ENCODE results near the gene COL4A2. TPM values are rescaled to one million over a fixed set of nuclear protein-coding genes. Genes with fewer than 3 reads are reported as not detected.

COL4A2 gene
- total RNA-seq, 4 donors from 2014 or later, result 75.1 to 322 (median 115) TPM

DNA sequence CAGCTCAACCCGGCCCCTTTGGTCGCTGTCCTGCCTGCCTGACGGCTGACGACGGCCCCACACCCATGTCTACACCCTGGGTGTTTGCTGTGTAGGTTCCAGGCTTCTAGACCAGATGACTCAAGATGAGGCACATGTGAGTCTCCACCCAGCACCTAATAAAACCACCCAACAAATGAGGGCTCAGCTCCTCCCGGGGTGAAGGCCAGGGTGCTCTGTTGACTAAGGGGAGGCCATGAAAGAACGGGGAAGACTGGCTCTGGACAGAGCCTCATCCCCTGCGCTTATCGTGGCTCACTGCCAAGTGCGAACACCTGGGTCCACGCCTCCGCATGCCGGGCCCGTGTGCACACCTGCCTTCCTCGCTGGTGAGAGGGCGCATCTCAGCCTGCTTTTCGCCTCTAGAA lies 39.6 kb downstream of the COL4A2 start:
- 30 to 73% methylated on average over 2 to 15 of the region's 17 CpGs for WGBS, 2 donors (ENCODE audit: low coverage in 1 of 2)
- in situ Hi-C loops (cut with MboI; ENCODE audit: low pct_ligation_motif_present in 1 of 4, low pct_unique_long_range_greater_than_20kb in 1 of 4, low sequenced_read_pairs in 3 of 4) (no loop called here), intact Hi-C loops (cut with DNase I; ENCODE audit: low total_unique reads) (no loop called here)

DNA sequence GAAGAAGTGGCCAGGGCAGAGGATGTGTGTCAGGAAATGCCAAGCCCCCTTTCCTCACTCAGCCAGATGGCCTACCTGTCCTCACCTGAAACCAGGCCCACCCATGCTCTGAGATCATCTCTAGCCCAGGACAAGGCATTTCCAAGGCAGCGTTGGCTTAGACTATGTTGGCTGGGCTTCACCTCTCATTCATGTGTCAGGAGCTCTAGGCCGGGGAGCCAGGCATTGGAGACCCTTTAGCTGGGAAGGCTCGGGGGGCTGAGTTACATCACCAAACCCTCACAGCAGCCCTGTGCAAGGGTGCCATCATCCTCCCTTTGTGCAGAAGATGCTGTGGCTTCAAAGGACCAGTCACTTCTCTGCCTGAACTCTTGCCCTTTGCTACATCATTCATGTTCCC lies 40.0 kb downstream of the COL4A2 start:
- Histone ChIP-seq H3K27me3 (no peaks in the 10 kb centered on the region), H3K4me1 (peaks cover 9 to 55% (median 26%) of the 10 kb centered on the region in 4 donors), H3K36me3 (no peaks in the 10 kb centered on the region), H3K27ac (peak overlapping the region; percentile 84 to 87 (median 86)), H3K9me3 (no peaks in the 10 kb centered on the region), H3K4me3 (no peak overlapping the region)
- in situ Hi-C loops (cut with MboI; ENCODE audit: low pct_ligation_motif_present in 1 of 4, low pct_unique_long_range_greater_than_20kb in 1 of 4, low sequenced_read_pairs in 3 of 4), result no loop called here
- no peak for DNase-seq
- 36% methylated on average over 3 of the region's 3 CpGs; no CpG with 5 or more reads in 1 of the 2 donors for WGBS, 2 donors (ENCODE audit: low coverage in 1 of 2)
- intact Hi-C loops (cut with DNase I; ENCODE audit: low total_unique reads), result no loop called here
- TF ChIP-seq POLR2AphosphoS5 (IDR thresholded peaks at IDR 0.05) (no peak), EP300 (IDR thresholded peaks at IDR 0.05; ENCODE audit: low read depth) (no peak), POLR2A (IDR thresholded peaks at IDR 0.05) (no peak)
- TF ChIP-seq, protein P1, sequence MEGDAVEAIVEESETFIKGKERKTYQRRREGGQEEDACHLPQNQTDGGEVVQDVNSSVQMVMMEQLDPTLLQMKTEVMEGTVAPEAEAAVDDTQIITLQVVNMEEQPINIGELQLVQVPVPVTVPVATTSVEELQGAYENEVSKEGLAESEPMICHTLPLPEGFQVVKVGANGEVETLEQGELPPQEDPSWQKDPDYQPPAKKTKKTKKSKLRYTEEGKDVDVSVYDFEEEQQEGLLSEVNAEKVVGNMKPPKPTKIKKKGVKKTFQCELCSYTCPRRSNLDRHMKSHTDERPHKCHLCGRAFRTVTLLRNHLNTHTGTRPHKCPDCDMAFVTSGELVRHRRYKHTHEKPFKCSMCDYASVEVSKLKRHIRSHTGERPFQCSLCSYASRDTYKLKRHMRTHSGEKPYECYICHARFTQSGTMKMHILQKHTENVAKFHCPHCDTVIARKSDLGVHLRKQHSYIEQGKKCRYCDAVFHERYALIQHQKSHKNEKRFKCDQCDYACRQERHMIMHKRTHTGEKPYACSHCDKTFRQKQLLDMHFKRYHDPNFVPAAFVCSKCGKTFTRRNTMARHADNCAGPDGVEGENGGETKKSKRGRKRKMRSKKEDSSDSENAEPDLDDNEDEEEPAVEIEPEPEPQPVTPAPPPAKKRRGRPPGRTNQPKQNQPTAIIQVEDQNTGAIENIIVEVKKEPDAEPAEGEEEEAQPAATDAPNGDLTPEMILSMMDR (IDR thresholded peaks at IDR 0.05), result no peak

More for the DNA sequence above, 39.6 kb downstream of the COL4A2 start:
- H3K36me3 ChIP-seq, result no peaks in the 10 kb centered on the region
- TF ChIP-seq, protein P1 (IDR thresholded peaks at IDR 0.05), result no peak
- TF ChIP-seq POLR2AphosphoS5 (IDR thresholded peaks at IDR 0.05) (peak in 2 of 3 donors; percentile 69 to 72), EP300 (IDR thresholded peaks at IDR 0.05; ENCODE audit: low read depth) (no peak), POLR2A (IDR thresholded peaks at IDR 0.05) (no peak)
- no peaks in the 10 kb centered on the region for H3K27me3 ChIP-seq
- no peak overlapping the region for H3K4me3 ChIP-seq
- peak; percentile 87 for DNase-seq
- no peaks in the 10 kb centered on the region for H3K9me3 ChIP-seq
- peak overlapping the region; percentile 84 to 87 (median 86) for H3K27ac ChIP-seq
- H3K4me1 ChIP-seq, result peaks cover 9 to 59% (median 27%) of the 10 kb centered on the region in 4 donors

DNA sequence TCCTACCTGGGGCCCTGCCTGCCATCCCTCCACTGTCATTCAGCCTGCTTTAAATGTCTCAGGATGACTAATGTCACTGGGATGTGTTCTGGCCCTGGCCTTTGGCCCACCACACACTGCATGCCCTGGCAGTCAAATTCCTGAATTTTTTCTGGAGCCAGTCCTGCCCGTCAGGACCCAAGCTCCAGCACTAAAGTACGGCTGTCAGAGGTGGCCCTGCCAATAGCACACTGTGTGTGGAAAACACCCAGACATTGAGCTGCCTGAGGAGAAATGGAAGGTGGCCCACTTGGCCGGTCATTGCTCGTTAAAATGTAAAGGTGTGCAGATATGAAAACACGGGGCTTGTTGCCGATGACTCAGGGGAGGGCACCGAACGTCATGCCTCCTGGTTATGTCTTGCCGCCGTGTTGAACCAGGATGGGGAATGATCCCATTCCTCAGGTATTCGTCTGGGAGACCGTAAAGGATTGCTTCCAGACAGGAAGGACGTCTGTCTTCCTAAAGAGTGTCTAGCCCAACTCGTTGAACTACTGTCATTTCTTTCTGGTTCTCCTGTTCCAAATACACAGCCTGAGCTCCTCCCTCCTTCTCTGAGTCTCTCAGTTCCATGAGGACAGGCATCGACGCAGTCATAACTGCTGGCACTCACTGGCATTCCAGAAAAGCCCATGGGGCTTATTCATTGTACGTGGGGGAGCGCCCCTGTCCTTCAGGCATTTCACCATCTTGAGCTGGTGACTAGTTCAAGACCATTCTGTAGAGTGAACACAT lies 40.6 kb downstream of the COL4A2 start:
- intact Hi-C loops (cut with DNase I; ENCODE audit: low total_unique reads), result no loop called here
- Histone ChIP-seq H3K36me3 (no peaks in the 10 kb centered on the region), H3K9me3 (no peaks in the 10 kb centered on the region), H3K4me3 (no peak overlapping the region), H3K4me1 (peaks cover 9 to 53% (median 28%) of the 10 kb centered on the region in 4 donors), H3K27me3 (no peaks in the 10 kb centered on the region), H3K27ac (peak overlapping the region; percentile 84 to 87 (median 86))
- TF ChIP-seq EP300 (IDR thresholded peaks at IDR 0.05; ENCODE audit: low read depth), result peak; percentile 10
- TF ChIP-seq POLR2A (IDR thresholded peaks at IDR 0.05), result no peak
- TF ChIP-seq POLR2AphosphoS5 (IDR thresholded peaks at IDR 0.05), result peak; percentile 29 to 57 (median 30)
- in situ Hi-C loops (cut with MboI; ENCODE audit: low pct_ligation_motif_present in 1 of 4, low pct_unique_long_range_greater_than_20kb in 1 of 4, low sequenced_read_pairs in 3 of 4), result no loop called here
- 71 to 90% methylated on average over 3 to 18 of the region's 18 CpGs for WGBS, 2 donors (ENCODE audit: low coverage in 1 of 2)
- DNase-seq, result no peak

DNA sequence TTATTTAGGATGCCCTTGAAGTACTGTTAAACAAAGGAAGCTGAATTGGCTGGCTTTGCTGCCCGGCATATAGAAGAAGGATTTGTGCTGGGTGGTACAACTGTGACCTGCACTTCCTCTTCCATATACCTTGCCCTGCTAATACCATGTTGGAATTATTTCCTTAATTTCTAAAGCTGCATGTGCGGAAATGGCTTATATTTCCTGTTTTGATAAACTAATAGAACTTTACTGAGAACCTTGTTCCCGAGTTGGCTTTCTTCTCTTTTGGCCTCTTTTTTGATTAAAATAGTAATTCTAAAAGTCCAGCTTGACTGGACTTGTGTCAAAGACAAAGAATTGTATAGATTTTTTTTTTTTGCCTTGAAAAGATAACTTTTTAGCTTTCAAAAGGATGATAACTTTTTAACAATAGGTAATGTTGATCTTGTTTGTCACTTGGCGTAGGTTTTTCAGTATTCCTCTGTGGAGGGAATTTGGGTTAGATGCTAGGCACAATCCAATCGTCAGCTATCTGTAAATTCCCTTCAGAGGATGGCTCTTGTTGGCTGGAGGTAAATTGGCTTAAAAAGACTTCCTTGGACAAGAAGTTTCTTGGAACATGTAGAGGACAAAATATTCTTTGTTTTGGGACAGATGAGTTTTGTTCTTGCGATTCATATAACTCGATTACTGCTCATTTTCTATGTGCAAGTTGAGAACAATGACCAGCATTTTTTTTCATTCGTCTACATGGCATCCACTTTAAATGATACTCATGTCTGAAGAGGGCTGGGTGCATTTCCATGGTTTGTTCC lies 41.4 kb downstream of the COL4A2 start:
- 80 to 82% methylated on average over 7 to 8 of the region's 8 CpGs for WGBS, 2 donors (ENCODE audit: low coverage in 1 of 2)
- no peak for DNase-seq
- intact Hi-C loops (cut with DNase I; ENCODE audit: low total_unique reads), result loop anchor here (1.0 kb wide), 1 partner anchor 18 kb away; no protein-coding TSS in a partner anchor
- Histone ChIP-seq H3K4me3 (no peak overlapping the region), H3K4me1 (peaks cover 17 to 53% (median 29%) of the 10 kb centered on the region in 4 donors), H3K27ac (peak overlapping the region; percentile 84 to 87 (median 86)), H3K9me3 (no peaks in the 10 kb centered on the region), H3K36me3 (no peaks in the 10 kb centered on the region), H3K27me3 (no peaks in the 10 kb centered on the region)
- TF ChIP-seq, protein P1 (IDR thresholded peaks at IDR 0.05), result no peak
- TF ChIP-seq POLR2A (IDR thresholded peaks at IDR 0.05) (no peak), EP300 (IDR thresholded peaks at IDR 0.05; ENCODE audit: low read depth) (no peak), POLR2AphosphoS5 (IDR thresholded peaks at IDR 0.05) (no peak)
- in situ Hi-C loops (cut with MboI; ENCODE audit: low pct_ligation_motif_present in 1 of 4, low pct_unique_long_range_greater_than_20kb in 1 of 4, low sequenced_read_pairs in 3 of 4), result no loop called here

Data from transverse colon (tissue), 4 donors.